ENCODE measurements around the gene RNF220. TPM values are rescaled to one million over a fixed set of nuclear protein-coding genes. Genes with fewer than 3 reads are reported as not detected.

RNF220 gene
- total and polyA plus RNA-seq, 2 of the 13 experiments (the other 11 are each of a cell fraction or from before 2014, with no cell fraction given): 48.2 to 72.1 TPM

DNA sequence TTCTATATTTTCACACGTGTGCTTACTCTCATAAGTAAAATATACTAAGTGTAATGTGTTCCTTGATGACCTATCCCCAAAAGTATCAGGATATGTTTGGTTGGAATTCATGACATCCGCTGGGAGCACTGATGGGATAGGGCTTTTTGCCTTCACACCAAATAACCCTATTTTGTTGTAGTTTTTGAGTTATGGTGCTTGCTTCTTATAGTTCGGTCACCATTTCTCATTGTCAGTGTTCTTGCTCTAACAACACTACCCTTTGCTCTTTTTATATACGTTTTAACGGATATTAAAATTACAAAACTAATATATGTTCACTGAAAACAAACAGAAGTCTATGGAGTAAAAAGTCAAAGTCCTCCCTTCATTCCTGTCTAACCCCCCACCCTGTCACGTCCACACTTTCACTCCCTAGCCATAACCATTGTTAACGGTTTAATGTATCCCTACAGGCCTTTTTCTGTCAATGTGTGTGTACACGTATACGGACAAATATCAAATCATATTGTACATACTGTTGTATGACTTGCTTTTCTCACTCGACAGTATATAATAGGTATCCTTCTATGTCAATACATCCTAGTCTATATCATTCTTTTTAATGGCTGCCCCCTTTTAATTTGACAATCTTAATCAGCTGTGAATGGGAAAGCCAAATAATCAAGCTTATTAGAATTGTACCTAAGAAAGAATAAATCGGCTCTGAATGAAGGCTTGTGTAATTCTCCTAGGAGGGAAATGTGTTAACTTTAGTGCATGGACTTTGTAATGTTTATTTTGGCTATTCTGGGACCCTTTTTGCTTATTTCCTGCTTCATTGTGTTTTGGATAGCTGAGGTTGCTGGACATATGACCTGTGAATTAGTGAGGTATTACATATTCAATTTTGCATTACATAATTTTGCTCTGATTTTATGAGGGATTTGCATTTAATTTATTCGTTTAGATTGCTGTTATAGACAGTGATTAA lies 3.5 kb upstream of the RNF220 start (continued):
- TF ChIP-seq, protein P1, sequence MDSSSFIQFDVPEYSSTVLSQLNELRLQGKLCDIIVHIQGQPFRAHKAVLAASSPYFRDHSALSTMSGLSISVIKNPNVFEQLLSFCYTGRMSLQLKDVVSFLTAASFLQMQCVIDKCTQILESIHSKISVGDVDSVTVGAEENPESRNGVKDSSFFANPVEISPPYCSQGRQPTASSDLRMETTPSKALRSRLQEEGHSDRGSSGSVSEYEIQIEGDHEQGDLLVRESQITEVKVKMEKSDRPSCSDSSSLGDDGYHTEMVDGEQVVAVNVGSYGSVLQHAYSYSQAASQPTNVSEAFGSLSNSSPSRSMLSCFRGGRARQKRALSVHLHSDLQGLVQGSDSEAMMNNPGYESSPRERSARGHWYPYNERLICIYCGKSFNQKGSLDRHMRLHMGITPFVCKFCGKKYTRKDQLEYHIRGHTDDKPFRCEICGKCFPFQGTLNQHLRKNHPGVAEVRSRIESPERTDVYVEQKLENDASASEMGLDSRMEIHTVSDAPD (CRISPR knock-in tag; IDR thresholded peaks at IDR 0.05): no peak
- TF ChIP-seq, protein P2, sequence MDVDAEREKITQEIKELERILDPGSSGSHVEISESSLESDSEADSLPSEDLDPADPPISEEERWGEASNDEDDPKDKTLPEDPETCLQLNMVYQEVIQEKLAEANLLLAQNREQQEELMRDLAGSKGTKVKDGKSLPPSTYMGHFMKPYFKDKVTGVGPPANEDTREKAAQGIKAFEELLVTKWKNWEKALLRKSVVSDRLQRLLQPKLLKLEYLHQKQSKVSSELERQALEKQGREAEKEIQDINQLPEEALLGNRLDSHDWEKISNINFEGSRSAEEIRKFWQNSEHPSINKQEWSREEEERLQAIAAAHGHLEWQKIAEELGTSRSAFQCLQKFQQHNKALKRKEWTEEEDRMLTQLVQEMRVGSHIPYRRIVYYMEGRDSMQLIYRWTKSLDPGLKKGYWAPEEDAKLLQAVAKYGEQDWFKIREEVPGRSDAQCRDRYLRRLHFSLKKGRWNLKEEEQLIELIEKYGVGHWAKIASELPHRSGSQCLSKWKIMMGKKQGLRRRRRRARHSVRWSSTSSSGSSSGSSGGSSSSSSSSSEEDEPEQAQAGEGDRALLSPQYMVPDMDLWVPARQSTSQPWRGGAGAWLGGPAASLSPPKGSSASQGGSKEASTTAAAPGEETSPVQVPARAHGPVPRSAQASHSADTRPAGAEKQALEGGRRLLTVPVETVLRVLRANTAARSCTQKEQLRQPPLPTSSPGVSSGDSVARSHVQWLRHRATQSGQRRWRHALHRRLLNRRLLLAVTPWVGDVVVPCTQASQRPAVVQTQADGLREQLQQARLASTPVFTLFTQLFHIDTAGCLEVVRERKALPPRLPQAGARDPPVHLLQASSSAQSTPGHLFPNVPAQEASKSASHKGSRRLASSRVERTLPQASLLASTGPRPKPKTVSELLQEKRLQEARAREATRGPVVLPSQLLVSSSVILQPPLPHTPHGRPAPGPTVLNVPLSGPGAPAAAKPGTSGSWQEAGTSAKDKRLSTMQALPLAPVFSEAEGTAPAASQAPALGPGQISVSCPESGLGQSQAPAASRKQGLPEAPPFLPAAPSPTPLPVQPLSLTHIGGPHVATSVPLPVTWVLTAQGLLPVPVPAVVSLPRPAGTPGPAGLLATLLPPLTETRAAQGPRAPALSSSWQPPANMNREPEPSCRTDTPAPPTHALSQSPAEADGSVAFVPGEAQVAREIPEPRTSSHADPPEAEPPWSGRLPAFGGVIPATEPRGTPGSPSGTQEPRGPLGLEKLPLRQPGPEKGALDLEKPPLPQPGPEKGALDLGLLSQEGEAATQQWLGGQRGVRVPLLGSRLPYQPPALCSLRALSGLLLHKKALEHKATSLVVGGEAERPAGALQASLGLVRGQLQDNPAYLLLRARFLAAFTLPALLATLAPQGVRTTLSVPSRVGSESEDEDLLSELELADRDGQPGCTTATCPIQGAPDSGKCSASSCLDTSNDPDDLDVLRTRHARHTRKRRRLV (CRISPR knock-in tag; IDR thresholded peaks at IDR 0.05): 0 out of 2 replicates have a peak, but pooled peaks have one; percentile 28
- TF ChIP-seq ZNF317 (CRISPR knock-in tag; IDR thresholded peaks at IDR 0.05): peak; percentile 55; the same call in 1 of the 2 replicates
- TF ChIP-seq RBFOX2 (IDR thresholded peaks at IDR 0.05; ENCODE audit: low read depth, low read length): no peak
- TF ChIP-seq ZKSCAN8 (CRISPR knock-in tag; IDR thresholded peaks at IDR 0.05; ENCODE audit: borderline replicate concordance): no peak
- TF ChIP-seq AGO1 (IDR thresholded peaks at IDR 0.05; ENCODE audit: low read depth, low read length, poor library complexity, severe bottlenecking): no peak
- TF ChIP-seq, protein P3, sequence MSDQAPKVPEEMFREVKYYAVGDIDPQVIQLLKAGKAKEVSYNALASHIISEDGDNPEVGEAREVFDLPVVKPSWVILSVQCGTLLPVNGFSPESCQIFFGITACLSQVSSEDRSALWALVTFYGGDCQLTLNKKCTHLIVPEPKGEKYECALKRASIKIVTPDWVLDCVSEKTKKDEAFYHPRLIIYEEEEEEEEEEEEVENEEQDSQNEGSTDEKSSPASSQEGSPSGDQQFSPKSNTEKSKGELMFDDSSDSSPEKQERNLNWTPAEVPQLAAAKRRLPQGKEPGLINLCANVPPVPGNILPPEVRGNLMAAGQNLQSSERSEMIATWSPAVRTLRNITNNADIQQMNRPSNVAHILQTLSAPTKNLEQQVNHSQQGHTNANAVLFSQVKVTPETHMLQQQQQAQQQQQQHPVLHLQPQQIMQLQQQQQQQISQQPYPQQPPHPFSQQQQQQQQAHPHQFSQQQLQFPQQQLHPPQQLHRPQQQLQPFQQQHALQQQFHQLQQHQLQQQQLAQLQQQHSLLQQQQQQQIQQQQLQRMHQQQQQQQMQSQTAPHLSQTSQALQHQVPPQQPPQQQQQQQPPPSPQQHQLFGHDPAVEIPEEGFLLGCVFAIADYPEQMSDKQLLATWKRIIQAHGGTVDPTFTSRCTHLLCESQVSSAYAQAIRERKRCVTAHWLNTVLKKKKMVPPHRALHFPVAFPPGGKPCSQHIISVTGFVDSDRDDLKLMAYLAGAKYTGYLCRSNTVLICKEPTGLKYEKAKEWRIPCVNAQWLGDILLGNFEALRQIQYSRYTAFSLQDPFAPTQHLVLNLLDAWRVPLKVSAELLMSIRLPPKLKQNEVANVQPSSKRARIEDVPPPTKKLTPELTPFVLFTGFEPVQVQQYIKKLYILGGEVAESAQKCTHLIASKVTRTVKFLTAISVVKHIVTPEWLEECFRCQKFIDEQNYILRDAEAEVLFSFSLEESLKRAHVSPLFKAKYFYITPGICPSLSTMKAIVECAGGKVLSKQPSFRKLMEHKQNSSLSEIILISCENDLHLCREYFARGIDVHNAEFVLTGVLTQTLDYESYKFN (CRISPR knock-in tag; conservative IDR thresholded peaks at IDR 0.05): peak; percentile 85
- TF ChIP-seq ZBTB20 (CRISPR knock-in tag; IDR thresholded peaks at IDR 0.05; ENCODE audit: borderline replicate concordance, low read depth): peak; percentile 97; the same call in 1 of the 2 replicates
- no peak for TF ChIP-seq NFYB (CRISPR knock-in tag; IDR thresholded peaks at IDR 0.05)
- TF ChIP-seq, protein P4, sequence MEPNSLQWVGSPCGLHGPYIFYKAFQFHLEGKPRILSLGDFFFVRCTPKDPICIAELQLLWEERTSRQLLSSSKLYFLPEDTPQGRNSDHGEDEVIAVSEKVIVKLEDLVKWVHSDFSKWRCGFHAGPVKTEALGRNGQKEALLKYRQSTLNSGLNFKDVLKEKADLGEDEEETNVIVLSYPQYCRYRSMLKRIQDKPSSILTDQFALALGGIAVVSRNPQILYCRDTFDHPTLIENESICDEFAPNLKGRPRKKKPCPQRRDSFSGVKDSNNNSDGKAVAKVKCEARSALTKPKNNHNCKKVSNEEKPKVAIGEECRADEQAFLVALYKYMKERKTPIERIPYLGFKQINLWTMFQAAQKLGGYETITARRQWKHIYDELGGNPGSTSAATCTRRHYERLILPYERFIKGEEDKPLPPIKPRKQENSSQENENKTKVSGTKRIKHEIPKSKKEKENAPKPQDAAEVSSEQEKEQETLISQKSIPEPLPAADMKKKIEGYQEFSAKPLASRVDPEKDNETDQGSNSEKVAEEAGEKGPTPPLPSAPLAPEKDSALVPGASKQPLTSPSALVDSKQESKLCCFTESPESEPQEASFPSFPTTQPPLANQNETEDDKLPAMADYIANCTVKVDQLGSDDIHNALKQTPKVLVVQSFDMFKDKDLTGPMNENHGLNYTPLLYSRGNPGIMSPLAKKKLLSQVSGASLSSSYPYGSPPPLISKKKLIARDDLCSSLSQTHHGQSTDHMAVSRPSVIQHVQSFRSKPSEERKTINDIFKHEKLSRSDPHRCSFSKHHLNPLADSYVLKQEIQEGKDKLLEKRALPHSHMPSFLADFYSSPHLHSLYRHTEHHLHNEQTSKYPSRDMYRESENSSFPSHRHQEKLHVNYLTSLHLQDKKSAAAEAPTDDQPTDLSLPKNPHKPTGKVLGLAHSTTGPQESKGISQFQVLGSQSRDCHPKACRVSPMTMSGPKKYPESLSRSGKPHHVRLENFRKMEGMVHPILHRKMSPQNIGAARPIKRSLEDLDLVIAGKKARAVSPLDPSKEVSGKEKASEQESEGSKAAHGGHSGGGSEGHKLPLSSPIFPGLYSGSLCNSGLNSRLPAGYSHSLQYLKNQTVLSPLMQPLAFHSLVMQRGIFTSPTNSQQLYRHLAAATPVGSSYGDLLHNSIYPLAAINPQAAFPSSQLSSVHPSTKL (CRISPR knock-in tag; IDR thresholded peaks at IDR 0.05): peak; percentile 82
